Chondrocyte (in vitro differentiated cells): ENCODE data around the gene STUB1. TPM values are rescaled to one million over a fixed set of nuclear protein-coding genes. Genes with fewer than 3 reads are reported as not detected.

Experiments used
- DNase-seq: peaks from one replicate; pipeline ENCODE4 v3.0.0; 2021; ENCODE audit warnings: mixed read lengths, low spot score
- H3K27ac Mint-ChIP-seq: one replicate; pipeline ENCODE4 v1.8.0; 2021; ENCODE audit warnings: mild to moderate bottlenecking, moderate library complexity, mixed read lengths; ENCODE audit not compliant: unreplicated experiment
- H3K27me3 Mint-ChIP-seq: 2 replicates; pipeline ENCODE4 v1.8.0; 2021; ENCODE audit warnings: low read depth, mixed read lengths
- H3K36me3 Mint-ChIP-seq: 2 replicates; pipeline ENCODE4 v1.8.0; 2021; ENCODE audit warnings: low read depth, mixed read lengths
- H3K4me1 Mint-ChIP-seq: 2 replicates; pipeline ENCODE4 v1.8.0; 2021; ENCODE audit warnings: low read depth, mild to moderate bottlenecking, mixed read lengths
- H3K4me3 Mint-ChIP-seq: one replicate; pipeline ENCODE4 v1.8.0; 2021; ENCODE audit warnings: mild to moderate bottlenecking, moderate library complexity, mixed read lengths; ENCODE audit not compliant: unreplicated experiment
- H3K9me3 Mint-ChIP-seq: 2 replicates; pipeline ENCODE4 v1.8.0; 2021; ENCODE audit warnings: low read depth, mixed read lengths
- CTCF ChIP-seq: fragments of 200-600 bp; sonication (generic); IDR thresholded peaks from 2 replicates; pipeline ENCODE4 v1.5.0; 2021; ENCODE audit warnings: antibody characterized with exemption, mild to moderate bottlenecking, moderate library complexity
- total RNA-seq: library from RNA; stranded (reverse); gene quantifications from 3 replicates; pipeline ENCODE4 v1.2.1, GENCODE V29; 2021

The STUB1 gene
- total RNA-seq, 1 donor from 2014 or later: 89.7 TPM

- no peaks in the 10 kb centered on the region for H3K36me3 Mint-ChIP-seq
- peak overlapping the region; percentile 66 for H3K4me3 Mint-ChIP-seq
- H3K27ac Mint-ChIP-seq: no peak overlapping the region
- no peaks in the 10 kb centered on the region for H3K9me3 Mint-ChIP-seq
- DNase-seq: no peak
- TF ChIP-seq CTCF: no peak
- no peaks in the 10 kb centered on the region for H3K27me3 Mint-ChIP-seq
- peaks cover 5% of the 10 kb centered on the region for H3K4me1 Mint-ChIP-seq
Observed at GRCh38 chr16:642189-643049, 37.8 kb upstream of the STUB1 start.

GRCh38 chr16:643050-643368, 37.2 kb upstream of the STUB1 start:
- peaks cover 8% of the 10 kb centered on the region for H3K4me1 Mint-ChIP-seq
- H3K9me3 Mint-ChIP-seq: no peaks in the 10 kb centered on the region
- H3K27ac Mint-ChIP-seq: no peak overlapping the region
- no peak for DNase-seq
- TF ChIP-seq CTCF: no peak
- peak overlapping the region; percentile 66 for H3K4me3 Mint-ChIP-seq
- no peaks in the 10 kb centered on the region for H3K27me3 Mint-ChIP-seq
- H3K36me3 Mint-ChIP-seq: no peaks in the 10 kb centered on the region

DNA sequence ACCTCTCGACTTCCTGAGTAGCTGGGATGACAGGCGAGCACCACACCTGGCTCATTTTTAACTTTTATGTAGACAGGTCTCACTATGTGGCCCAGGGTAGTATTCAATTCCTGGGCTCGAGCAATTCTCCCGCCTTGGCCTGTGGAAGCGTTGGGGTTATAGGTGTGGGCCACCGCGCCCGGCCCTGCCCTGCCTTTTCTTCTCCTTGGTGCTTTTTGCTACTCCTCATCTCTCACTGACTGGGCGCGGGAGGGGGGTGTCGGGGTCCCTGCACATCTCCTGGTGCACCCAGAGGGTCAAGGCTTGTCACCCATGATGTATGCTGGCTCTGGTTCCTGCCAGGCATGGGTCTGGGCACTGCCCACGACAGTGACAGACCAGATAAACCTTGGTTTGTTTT, 35.7 kb upstream of the STUB1 start:
- Mint-ChIP-seq H3K4me1 (peaks cover 14% of the 10 kb centered on the region), H3K27ac (peak overlapping the region; percentile 27), H3K27me3 (no peaks in the 10 kb centered on the region), H3K9me3 (no peaks in the 10 kb centered on the region), H3K36me3 (no peaks in the 10 kb centered on the region), H3K4me3 (peak overlapping the region; percentile 35)
- TF ChIP-seq CTCF: no peak
- no peak for DNase-seq

DNA sequence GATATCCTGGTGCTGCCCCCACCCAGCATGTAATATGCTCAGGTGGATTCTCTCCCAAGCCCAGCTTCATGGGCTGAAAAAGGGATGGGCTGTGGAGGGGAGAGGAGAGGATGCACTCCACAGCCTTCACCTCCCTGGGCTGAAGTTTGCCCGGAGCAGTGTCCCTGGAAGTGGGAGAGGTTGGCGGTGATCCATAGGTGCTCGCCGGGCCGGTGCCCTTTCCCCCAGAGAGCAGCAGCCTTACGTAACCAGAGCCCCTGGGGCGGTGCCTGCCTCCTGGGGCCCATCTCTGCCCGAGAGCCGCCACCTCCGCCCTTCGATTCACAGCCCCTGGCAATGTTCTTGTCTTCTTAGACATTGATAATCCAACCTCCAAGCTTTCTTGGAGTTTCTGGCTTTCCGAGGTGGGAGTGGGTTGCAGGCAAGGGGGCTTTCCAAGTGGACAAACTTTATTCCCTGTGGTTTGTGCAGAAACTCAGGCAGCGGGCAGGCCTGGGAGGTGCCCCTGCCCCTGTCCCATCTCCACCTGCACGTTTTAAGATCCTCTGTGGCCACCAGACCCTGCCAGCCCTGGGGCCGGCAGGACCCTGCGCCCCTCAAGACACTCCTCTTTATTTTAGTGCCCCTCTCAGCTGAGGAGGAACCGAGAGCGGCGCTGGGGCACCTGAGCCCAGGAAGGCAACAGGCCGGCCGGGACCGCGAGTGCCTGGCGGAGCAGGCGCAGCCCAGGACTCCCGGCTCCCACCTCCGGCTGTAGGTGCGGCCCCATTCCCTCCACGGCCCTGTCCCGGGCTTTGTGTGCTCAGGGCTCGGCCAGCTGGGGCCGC, 34.1 kb upstream of the STUB1 start:
- Mint-ChIP-seq H3K4me1 (peaks cover 18% of the 10 kb centered on the region), H3K36me3 (no peaks in the 10 kb centered on the region), H3K27ac (no peak overlapping the region), H3K4me3 (no peak overlapping the region), H3K9me3 (no peaks in the 10 kb centered on the region), H3K27me3 (no peaks in the 10 kb centered on the region)
- no peak for TF ChIP-seq CTCF
- DNase-seq: no peak

- no peak overlapping the region for H3K27ac Mint-ChIP-seq
- H3K4me3 Mint-ChIP-seq: no peak overlapping the region
- no peaks in the 10 kb centered on the region for H3K27me3 Mint-ChIP-seq
- H3K9me3 Mint-ChIP-seq: no peaks in the 10 kb centered on the region
- no peaks in the 10 kb centered on the region for H3K36me3 Mint-ChIP-seq
- no peak for DNase-seq
- H3K4me1 Mint-ChIP-seq: peaks cover 18% of the 10 kb centered on the region
- TF ChIP-seq CTCF: no peak
Observed at GRCh38 chr16:646679-647172, 33.5 kb upstream of the STUB1 start.
